ENCODE results near the gene CTDNEP1.

DNA sequence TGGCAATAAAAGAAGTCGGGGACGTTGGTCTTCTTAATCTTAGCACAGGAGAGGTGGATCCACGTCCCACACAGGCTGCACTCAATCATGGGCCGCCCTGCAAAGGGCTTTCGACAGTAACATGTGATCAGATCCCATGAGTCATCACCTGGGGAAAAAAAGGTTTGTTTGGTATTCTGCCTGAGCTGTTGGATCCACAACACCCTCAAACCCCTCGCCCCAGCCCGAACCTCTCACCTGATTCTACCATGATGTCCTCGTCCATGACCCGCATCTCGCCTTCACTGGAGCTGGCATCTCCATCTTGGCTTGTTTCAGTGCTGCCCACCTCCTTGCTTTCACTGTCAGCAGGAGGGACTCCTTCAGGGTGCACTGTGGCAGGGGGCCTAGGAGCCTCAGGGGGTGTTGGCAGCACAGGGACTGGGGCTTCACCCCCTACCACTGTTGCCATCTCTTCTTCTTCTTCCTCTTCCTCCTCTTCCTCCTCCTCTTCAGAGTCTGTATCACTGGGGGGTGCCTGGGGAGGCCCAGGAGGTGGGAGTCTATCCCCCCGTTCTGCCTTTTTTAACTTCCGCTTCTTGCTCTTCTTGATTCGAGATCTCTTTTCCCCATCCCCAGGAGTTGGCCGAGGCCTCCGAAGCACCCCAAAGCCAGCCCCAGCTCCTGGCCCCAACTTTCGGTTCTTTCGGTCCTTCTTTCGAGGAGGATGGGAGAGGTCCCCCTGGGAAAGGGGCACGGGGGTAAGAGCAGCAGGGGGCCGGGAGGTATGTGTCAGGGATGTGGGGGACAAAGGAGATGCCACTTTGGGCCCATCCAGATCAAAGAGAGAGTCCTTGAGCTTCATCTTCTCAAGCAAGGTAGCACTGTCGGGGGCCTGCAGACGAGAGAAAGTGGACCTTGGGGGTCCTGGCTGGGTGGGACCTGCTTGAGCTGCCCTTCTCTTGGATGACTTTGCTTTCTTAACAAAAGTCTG is 15.6 kb downstream of the CTDNEP1 start:
- TF ChIP-seq, protein P1, sequence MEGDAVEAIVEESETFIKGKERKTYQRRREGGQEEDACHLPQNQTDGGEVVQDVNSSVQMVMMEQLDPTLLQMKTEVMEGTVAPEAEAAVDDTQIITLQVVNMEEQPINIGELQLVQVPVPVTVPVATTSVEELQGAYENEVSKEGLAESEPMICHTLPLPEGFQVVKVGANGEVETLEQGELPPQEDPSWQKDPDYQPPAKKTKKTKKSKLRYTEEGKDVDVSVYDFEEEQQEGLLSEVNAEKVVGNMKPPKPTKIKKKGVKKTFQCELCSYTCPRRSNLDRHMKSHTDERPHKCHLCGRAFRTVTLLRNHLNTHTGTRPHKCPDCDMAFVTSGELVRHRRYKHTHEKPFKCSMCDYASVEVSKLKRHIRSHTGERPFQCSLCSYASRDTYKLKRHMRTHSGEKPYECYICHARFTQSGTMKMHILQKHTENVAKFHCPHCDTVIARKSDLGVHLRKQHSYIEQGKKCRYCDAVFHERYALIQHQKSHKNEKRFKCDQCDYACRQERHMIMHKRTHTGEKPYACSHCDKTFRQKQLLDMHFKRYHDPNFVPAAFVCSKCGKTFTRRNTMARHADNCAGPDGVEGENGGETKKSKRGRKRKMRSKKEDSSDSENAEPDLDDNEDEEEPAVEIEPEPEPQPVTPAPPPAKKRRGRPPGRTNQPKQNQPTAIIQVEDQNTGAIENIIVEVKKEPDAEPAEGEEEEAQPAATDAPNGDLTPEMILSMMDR (IDR thresholded peaks at IDR 0.05; ENCODE audit: insufficient read depth, low read length, poor library complexity, severe bottlenecking), result no peak
- TF ChIP-seq EZH2phosphoT487 (conservative IDR thresholded peaks at IDR 0.05; ENCODE audit: low read length), result no peak
